Stimulated activated CD8-positive, alpha-beta memory T cell treated with anti-CD3 and anti-CD28 coated beads, Interleukin-7, amount 100 ng/mL, for 48 hours (primary cell): ENCODE results near the gene CD300C.
"Not testable (repeated sequence)": the region's sequence is repeated elsewhere in the genome, so short reads cannot be mapped to it uniquely, and the experiment has no call there.

Experiments
- DNase-seq, 2 donors: peaks; one replicate each; pipeline ENCODE4 v3.0.0-alpha.2; 2020; ENCODE audit warnings: low read depth in 1 of 2; ENCODE audit errors: extremely low read depth in 1 of 2

The CD300C gene

GRCh38 chr17:74563358-74563757 is 17.4 kb upstream of the CD300C start:
- no peak for DNase-seq

- no peak for DNase-seq
These were observed 15.7 kb upstream of the CD300C start for GRCh38 chr17:74561586-74561985.

- no peak for DNase-seq
These were observed 13.1 kb upstream of the CD300C start for GRCh38 chr17:74558882-74559519.

- DNase-seq, result not testable (repeated sequence)
These were observed 12.5 kb upstream of the CD300C start for GRCh38 chr17:74558402-74558801.

DNA sequence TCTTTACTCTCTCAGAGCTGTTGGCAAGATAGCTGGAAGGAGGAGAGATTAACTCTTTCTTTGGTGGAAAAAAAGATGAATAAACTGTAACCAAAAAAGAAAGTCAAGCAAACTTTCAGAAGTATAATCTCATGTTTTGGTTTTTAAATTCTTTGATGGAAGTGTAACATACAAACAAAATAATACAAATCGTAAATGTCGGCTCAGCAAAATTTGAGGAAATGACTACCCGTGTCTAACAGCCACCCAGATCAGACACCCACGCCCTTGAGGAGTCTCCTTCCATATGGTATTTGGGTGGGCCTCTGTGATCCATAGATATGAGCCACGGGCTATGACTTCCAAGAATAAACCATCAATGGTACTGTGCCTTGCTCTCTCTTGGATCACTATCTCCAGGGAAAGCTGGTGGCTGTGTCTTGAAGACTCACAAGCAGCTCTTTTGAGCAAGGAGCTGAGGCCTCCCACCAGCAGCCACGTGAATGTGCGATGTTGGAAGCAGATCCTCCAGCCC is 9.6 kb upstream of the CD300C start:
- no peak for DNase-seq

- DNase-seq, result no peak
These were observed 9.0 kb upstream of the CD300C start for GRCh38 chr17:74554909-74555308.

- DNase-seq, result no peak
These were observed 6.1 kb upstream of the CD300C start for GRCh38 chr17:74552037-74552436.

DNA sequence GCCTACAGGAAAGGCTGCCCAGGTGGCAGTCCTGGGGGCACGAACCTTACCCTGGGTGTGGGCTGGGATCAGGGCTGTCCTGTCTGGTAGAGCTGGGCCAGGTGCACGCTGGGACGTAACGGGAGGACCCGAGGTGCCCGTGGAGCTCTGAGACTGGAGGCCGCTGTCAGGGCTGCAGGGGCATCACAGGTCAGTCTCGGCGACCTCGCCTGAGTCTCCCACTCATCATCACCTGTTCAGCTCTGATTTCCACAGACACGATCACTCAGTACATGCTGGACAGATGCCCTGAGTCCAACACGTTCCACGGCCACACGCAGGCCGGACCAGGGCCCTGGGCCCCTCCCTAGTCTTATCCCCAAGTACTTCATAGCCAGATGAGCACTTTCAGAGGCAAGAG is 4.7 kb upstream of the CD300C start:
- no peak for DNase-seq

GRCh38 chr17:74549343-74549742 is 3.4 kb upstream of the CD300C start:
- no peak for DNase-seq

DNA sequence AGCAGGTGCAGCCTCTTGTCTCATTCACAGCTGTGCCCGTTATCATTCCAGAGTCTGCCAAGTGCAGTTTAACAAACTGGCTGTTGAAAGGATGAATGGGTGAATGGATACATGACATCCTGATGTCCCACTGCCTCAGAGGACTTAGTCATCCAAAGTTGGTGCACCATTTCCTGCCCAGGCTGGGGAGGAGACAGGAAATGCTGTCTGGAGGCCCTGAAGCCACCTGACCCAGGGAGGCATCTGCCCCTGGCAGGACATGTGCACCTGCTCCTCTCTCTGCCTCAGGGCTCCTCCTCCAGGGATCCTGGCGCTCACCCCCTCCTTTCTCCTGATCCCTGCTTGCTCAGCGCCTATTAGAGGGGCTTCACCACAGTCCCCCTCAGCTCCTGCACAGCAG is 1.8 kb upstream of the CD300C start:
- DNase-seq, result no peak

DNA sequence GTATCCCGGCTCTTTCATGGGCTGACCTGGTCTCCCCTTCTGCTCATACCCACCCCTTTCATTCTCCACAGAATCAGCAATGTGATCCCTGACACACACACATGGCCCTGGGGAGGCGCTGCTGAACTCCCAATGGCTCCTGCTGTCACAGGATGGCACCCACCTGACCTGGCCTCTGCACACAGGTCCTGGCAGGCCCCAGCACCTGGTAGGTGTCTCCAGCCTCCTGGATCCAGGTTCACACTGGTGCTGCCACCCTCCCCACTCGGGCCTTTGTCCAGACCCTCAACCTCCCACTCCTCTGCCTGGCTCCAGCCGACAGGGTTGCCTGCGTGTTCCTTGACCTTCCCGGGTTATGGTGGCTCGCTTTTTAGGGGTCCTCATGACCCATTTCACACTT is 1.3 kb upstream of the CD300C start:
- no peak for DNase-seq

DNA sequence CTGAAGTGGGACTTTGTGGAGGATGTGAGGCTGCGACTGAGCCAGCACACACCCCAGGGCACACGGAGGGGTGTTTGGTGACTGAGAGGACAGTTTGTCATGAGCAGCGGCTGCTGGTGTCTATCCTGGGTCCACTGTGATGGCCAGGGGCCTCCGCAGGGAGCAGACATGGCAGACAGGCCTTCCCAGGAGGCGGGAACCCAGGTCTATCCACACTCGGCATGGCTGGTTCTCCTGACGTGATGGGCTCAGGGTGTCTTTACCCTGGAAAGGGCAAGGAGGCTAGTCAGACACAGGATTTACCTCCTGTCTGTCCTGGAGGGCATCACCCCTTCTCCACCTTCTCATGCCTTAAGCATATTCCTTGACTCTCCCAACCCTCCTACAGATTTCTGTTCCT is 671 bp upstream of the CD300C start:
- DNase-seq, result no peak

DNA sequence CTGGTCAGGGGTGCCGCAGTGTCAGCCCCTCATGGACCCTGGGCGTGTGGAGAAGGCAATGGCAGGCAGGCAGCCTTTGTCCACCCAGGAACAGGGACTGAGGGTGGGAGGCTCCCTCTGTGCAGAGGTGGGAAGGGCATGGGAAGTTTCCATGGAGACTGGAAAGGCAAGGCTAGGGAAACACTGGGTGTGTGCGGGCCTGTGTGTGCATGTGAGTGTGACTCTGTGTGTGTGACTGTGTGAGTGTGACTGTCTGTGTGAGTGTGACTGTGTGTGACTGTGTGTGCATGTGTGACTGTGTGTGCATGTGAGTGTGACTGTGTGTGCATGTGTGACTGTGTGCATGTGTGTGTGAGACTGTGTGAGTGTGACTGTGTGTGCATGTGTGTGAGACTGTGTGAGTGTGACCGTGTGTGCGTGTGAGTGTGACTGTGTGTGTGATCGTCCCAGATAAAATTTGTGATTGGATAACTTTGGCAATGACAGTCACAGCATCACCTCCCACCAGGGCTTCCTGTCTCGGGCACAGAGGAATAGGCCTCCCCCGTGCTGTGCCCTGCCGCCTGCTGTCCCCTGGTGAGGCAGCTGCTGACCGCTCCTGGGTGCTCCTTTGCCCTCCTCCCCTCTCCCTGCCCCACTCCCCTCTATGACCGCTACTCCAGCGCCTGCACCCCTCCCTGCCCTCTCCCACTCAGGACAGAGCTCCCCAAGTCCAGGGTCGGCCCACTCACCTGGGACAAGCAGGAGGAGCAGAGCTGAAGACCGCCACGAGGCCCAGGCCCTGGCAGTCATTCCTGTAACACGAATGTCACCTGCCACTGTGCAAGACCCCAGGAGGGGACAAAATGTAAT is 698 bp downstream of the CD300C start:
- no peak for DNase-seq

DNA sequence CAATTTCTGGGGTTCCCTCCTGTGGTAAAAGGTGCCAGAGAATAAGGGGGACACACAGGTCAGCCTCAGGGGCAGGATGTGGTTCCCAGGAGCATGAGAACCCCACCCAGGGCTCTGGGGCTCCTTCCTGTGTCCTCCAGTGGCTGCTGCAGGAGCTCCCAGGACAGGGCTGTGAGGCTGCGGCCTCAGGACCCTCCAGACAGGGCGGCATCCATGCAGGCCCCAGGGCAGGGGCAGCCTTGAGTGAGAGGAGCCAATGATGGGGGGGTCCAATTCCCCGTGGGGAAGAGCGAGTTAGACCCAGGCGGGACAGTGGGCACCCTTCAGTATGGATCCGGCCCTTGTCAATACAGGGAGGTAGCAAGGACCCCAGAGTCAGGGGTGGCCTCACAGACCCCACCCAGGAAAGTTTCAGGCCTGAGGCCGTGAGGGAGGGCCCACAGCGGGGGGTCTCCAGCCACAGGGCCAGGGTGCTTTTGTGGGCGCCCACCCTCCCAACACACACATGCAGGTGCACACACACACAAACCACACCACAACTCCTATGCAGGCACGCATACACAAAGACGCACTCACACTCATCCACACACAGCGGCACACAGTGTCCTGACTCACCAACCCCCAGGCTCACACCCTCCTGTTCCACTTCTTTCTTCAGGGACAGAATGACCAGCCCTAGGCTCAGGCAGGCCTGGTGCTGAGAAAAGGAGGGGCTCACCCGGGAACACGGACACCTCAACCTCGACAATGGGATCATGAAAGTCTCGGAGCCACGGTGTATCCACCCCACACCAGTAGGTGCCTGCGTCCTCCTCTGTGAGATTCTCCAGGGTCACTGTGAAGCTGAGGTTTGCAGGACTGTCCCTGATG is 1.8 kb downstream of the CD300C start:
- no peak for DNase-seq

GRCh38 chr17:74543406-74543805 is 2.5 kb downstream of the CD300C start:
- no peak for DNase-seq

- DNase-seq, result no peak
These were observed 3.1 kb downstream of the CD300C start for GRCh38 chr17:74542727-74543383.

- no peak for DNase-seq
These were observed 3.7 kb downstream of the CD300C start for GRCh38 chr17:74542166-74542565.

DNA sequence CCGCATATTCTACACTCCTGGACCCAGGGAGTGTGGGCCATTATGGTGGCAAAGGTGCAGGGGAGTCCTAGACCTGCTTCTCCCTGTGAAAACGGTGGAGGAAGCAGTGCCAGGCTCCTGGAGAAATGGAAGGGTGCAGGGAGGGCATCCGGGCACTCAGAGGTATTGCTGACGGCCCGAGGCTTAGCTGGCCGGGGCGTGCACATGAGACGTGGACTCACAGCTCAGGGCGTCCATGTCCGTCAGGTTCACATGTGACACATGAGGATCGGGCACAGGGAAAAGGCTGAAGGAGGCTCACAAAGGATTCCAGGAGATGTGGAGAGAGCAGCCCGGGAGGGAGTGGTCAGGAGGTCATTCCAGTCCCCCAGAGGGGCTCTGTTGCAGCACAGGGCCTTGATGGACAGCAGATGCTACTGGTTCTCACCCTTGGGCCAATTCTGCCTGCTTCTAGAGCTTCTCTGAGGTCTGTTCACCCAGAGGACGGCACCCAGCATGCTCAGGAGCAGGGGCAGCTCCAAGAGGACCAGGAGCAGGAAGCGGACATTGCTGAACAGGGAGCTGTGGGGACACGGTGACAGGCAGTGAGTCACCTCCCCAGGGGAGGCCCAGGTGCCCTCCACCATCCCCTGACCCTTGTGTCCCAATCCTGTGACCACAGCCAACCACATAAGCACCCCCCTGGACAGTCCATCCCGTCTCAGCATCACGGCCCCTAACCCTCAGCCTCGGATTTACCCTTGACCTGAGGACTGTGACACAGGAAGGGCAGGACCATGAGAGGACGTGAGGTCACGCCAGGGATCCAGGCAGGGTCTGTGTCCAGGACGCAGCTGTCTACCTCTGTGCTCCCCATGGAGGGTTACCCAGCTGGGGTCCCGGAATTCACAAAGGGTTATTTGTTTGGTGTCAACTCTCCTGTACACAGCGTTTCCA is 4.5 kb downstream of the CD300C start:
- no peak for DNase-seq

DNA sequence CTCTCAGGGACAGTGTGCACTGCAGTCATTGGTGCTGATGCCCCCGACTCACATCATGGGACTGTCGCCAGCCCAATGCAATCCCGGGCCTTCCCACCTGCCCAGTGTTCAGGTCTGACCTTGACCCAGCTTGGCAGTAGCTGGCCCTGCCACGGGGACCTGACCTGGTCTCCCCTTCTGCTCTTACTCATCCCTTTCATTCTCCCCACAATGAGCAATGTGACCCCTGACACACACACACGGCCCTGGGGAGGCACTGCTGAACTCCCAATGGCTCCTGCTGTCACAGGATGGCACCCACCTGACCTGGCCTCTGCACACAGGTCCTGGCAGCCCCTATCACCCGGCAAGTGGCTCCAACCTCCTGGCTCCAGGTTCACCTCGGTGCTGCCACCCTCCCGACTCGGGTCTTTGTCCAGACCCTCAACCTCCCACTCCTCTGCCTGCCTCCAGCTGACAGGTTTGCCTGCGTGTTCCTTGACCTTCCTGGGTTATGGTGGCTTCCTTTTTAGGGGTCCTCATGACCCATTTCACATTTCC is 6.6 kb downstream of the CD300C start:
- DNase-seq, result no peak
